Psoas muscle (tissue), 8 donors: Measurements from ENCODE around the gene ALG8. TPM values are rescaled to one million over a fixed set of nuclear protein-coding genes. Genes with fewer than 3 reads are reported as not detected.

ENCODE experiments used
- ATAC-seq, 4 donors: fragments of 200-7000 bp; cut with Tn5 transposase; one replicate each; pipeline ENCODE4 v1.9.1; 2020; ENCODE audit warnings: moderate library complexity in 3 of 4, mild to moderate bottlenecking in 2 of 4
- DNase-seq, 2 donors: peaks; one replicate each; pipeline ENCODE4 v3.0.0-alpha.2; 2020
- H3K27ac ChIP-seq: fragments of 200-600 bp; one replicate; pipeline ENCODE4 v1.8.0; 2022
- H3K27me3 ChIP-seq, 3 donors: fragments of 200-600 bp in 1 of 3; one replicate each; pipeline versions ENCODE4 v1.6.1 to v1.8.0; 2013 to 2022; ENCODE audit warnings: low read length in 2 of 3, mild to moderate bottlenecking in 2 of 3, moderate library complexity in 1 of 3; ENCODE audit not compliant: insufficient read depth in 3 of 3
- H3K36me3 ChIP-seq, 2 donors: fragments of 200-600 bp in 1 of 2; one replicate each; pipeline versions ENCODE4 v1.6.1 to v1.8.0; 2013 to 2022; ENCODE audit warnings: low read depth in 1 of 2, mild to moderate bottlenecking in 1 of 2, moderate library complexity in 1 of 2; ENCODE audit not compliant: insufficient read depth in 1 of 2
- H3K4me1 ChIP-seq: fragments of 200-600 bp; one replicate; pipeline ENCODE4 v1.8.0; 2022
- H3K4me3 ChIP-seq: fragments of 200-600 bp; one replicate; pipeline ENCODE4 v1.8.0; 2022; ENCODE audit warnings: mild to moderate bottlenecking
- H3K9me3 ChIP-seq: fragments of 200-600 bp; one replicate; pipeline ENCODE4 v1.8.0; 2022
- CTCF ChIP-seq: fragments of 200-600 bp; IDR thresholded peaks from one replicate; pipeline ENCODE4 v1.8.0; 2022; ENCODE audit warnings: antibody characterized with exemption
- WGBS, 3 donors: extraction: QIAGEN DNeasy Blood & Tissue Kit; methylation state at CpG; one replicate each; pipeline versions ENCODE4 v1.1.6 to v1.1.7; 2013; 5-methylcytosine and 5-hydroxymethylcytosine counted together
- intact Hi-C, 2 donors: fragments of 100-400 bp; cut with DNase I; formaldehyde crosslinking; loops; one replicate each; pipeline versions ENCODE4 v1.11.0 to v1.14.2; 2022
- polyA plus RNA-seq, 3 donors: library from polyadenylated mRNA; stranded (reverse); fragments of 200-250 nt; gene quantifications; one replicate each; pipeline ENCODE4 v1.2.3, GENCODE V29; 2013
- total RNA-seq, 4 donors: library from RNA; stranded (reverse); fragmentation: NEBNext Ultra II Directional in 2 of 4; extraction: Animal tissue kit (Norgen Biotek cat#: 25700) in 2 of 4; gene quantifications; one replicate each; pipeline versions ENCODE4 v1.2.1 to v1.2.4, GENCODE V29; 2021 to 2023
- donor health status: healthy with polysubstance abuse.
- donor health status: DM: no; HTN: no; CAD: no; lungs with moderate emphysema.
- donor health status: Bipolar disorder and iron deficiency.
- donor health status: healthy.
- donor health status: DM: yes; HTN: yes; CAD: no.
- donor health status: DM: no; HTN: no; CAD: no.
- donor health status: DM: no; HTN: no; CAD: no.
- donor health status: DM: yes; HTN: yes; CAD: no.

The ALG8 gene
- total and polyA plus RNA-seq, 7 donors = 9.1 to 15.7 (median 11.4) TPM

DNA sequence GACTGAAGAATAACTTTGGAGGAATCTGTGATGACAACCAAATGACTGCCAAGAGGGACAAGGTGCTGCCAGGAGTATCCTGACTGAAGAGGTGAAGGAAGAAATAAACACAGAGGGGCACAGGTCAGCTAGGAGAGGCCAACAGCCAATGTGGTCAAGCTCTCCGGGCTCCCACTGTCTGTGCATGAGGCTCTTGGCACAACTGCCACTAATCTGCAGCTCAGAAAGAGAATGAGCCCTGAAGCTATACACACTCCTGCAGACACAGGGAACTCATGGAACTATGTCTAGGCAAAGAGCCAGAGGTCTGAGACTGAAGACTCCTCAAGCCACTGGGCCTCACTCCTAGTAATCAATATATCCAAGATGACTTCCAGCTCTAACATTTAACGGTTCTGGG, 68.8 kb downstream of the ALG8 start:
- Histone ChIP-seq H3K27me3 (no peaks in the 10 kb centered on the region), H3K27ac (no peak overlapping the region), H3K4me1 (peaks cover 17% of the 10 kb centered on the region), H3K36me3 (peaks cover 3 to 60% of the 10 kb centered on the region in 2 donors), H3K4me3 (no peak overlapping the region), H3K9me3 (no peaks in the 10 kb centered on the region)
- TF ChIP-seq CTCF = no peak
- intact Hi-C loops = no loop called here
- 36 to 70% (median 53%) methylated on average over 2 of the region's 2 CpGs for WGBS, 3 donors
- DNase-seq = no peak
- ATAC-seq = peak in 3 of 4 donors; percentile 17 to 29 (median 19)

DNA sequence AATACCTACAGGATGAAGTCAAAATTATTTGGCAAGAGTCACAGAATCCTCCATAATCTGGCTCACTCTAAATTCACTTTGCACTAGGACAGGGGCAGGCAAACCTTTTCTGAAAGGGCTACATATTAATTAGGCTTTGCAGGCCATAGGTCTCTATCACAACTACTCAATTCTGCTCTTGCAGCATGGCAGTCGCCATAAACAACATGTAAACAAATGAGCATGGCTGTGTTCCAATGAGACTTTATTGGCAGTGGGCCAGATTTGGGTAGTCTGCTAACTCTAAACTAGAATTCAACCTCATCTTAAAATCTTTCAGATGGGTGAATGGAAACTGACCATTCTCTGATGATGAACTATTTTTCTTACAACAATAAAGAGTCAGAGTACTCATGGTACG, 70.0 kb downstream of the ALG8 start:
- H3K4me3 ChIP-seq = no peak overlapping the region
- ATAC-seq (peak in 1 of 4 donors; percentile 35), DNase-seq (no peak)
- peaks cover 3 to 60% of the 10 kb centered on the region in 2 donors for H3K36me3 ChIP-seq
- no peaks in the 10 kb centered on the region for H3K27me3 ChIP-seq
- no peaks in the 10 kb centered on the region for H3K9me3 ChIP-seq
- TF ChIP-seq CTCF = no peak
- peaks cover 13% of the 10 kb centered on the region for H3K4me1 ChIP-seq
- WGBS, 3 donors = 42 to 50% (median 49%) methylated on average over 2 of the region's 2 CpGs
- intact Hi-C loops = no loop called here
- H3K27ac ChIP-seq = no peak overlapping the region

DNA sequence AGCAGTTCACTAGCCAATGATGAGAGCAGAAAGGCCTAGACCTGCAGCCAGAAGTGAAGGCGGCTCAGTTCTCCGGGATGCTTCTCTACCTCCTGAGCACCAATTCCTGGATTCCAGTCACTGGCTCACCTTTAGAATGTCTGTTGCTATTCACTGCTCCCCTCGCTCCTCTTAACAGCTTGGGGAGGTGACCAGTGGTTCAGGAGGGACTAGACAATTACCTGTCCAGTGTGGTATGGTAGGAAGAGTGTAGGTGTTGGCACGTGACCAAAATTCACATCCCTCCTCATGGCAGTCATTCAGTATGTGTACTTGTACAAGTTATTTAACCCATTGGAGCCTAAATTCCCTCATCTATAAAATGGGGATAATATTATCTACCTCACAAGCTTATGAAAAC, 71.7 kb downstream of the ALG8 start:
- DNase-seq (no peak), ATAC-seq (no peak)
- intact Hi-C loops = no loop called here
- TF ChIP-seq CTCF = no peak
- Histone ChIP-seq H3K36me3 (peaks cover 3 to 56% of the 10 kb centered on the region in 2 donors), H3K4me3 (no peak overlapping the region), H3K27me3 (no peaks in the 10 kb centered on the region), H3K4me1 (peaks cover 28% of the 10 kb centered on the region), H3K27ac (no peak overlapping the region), H3K9me3 (no peaks in the 10 kb centered on the region)
- 83 to 89% (median 87%) methylated on average over 4 of the region's 4 CpGs for WGBS, 3 donors

DNA sequence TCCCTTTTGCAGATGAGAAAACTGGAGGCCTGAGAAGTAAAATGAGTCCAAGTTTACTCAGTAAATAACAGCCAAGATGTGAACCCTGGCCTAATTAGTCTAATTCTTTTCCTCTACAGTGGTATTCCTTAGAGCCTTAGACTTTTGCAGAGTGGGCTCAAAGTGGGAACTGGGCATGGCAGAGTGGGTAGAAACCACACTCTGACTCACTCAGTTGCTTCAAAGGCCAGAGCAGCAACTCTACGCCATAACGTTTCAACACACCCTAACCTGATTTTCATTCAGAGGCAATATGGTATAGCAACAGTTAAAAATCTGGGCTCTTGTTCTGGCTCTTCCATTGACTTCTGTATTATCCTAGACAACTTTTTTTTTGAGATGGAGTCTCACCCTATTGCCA, 73.0 kb downstream of the ALG8 start:
- Histone ChIP-seq H3K9me3 (no peaks in the 10 kb centered on the region), H3K4me1 (peaks cover 37% of the 10 kb centered on the region), H3K36me3 (peaks cover under 1 to 44% of the 10 kb centered on the region in 2 donors), H3K4me3 (no peak overlapping the region), H3K27ac (no peak overlapping the region), H3K27me3 (no peaks in the 10 kb centered on the region)
- intact Hi-C loops = no loop called here
- WGBS, 3 donors = 77 to 88% (median 78%) methylated on average over 2 of the region's 2 CpGs
- no peak for TF ChIP-seq CTCF
- ATAC-seq (no peak), DNase-seq (no peak)

DNA sequence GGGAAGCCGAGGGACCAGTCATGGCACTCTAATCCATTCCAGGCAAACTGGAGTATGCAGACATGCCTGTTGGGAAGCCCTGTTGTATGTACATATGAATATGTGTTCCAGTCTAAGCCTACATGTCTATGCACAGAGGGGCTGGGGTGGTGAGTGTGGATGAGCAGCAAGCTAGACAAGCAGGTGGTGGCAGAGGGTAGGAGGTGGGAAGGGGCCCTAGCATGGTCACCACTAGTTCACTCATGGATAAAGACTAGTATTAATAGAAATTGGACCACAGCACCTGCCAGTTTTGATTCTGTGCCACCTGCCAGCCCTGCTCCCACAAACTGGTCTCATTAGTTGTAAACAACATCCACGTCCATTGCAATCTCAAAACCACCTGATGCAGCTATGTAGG, 74.2 kb downstream of the ALG8 start:
- 39 to 59% (median 47%) methylated on average over 2 of the region's 2 CpGs for WGBS, 3 donors
- peaks cover 45% of the 10 kb centered on the region for H3K4me1 ChIP-seq
- intact Hi-C loops = no loop called here
- H3K27me3 ChIP-seq = no peaks in the 10 kb centered on the region
- H3K9me3 ChIP-seq = no peaks in the 10 kb centered on the region
- DNase-seq (no peak), ATAC-seq (no peak)
- H3K36me3 ChIP-seq = peaks cover 0 to 31% of the 10 kb centered on the region in 2 donors
- peak overlapping the region; percentile 28 for H3K4me3 ChIP-seq
- no peak for TF ChIP-seq CTCF
- H3K27ac ChIP-seq = peak overlapping the region; percentile 43
